WTC11 (cell line): ENCODE data around the gene USP50.

Source experiments
- AFF4 ChIP-seq: sonication (generic); formaldehyde crosslinking; IDR thresholded peaks from 2 replicates; pipeline ENCODE4 v1.8.1; 2023; ENCODE audit warnings: mild to moderate bottlenecking, missing genetic modification reagents, borderline replicate concordance
- ATF6 ChIP-seq: sonication (generic); formaldehyde crosslinking; IDR thresholded peaks from 2 replicates; pipeline ENCODE4 v1.8.1; 2023; ENCODE audit warnings: mild to moderate bottlenecking, missing genetic modification reagents
- CTCF ChIP-seq: fragments of 200-600 bp; IDR thresholded peaks from 2 replicates; pipeline ENCODE4 v1.8.0; 2022; ENCODE audit warnings: antibody characterized with exemption
- E2F5 ChIP-seq: sonication (generic); formaldehyde crosslinking; IDR thresholded peaks from 2 replicates; pipeline ENCODE4 v1.8.1; 2022; ENCODE audit warnings: mild to moderate bottlenecking, moderate library complexity, missing genetic modification reagents
- HMGA2 ChIP-seq: fragments of 250-450 bp; sonication (Bioruptor Pico); IDR thresholded peaks from 2 replicates; pipeline ENCODE4 v1.4.0; 2021; ENCODE audit warnings: mild to moderate bottlenecking, moderate library complexity

- no peak for TF ChIP-seq HMGA2 (CRISPR knock-in tag)
- no peak for TF ChIP-seq E2F5 (CRISPR knock-in tag)
- TF ChIP-seq CTCF, result no peak
- TF ChIP-seq ATF6 (CRISPR knock-in tag), result no peak
- no peak for TF ChIP-seq AFF4 (CRISPR knock-in tag)
These were observed 47.3 kb upstream of the USP50 start for GRCh38 chr15:50593761-50594160.
